ENCODE measurements around the gene L1CAM.

The L1CAM gene

GRCh38 chrX:153882557-153882956 is 3.4 kb downstream of the L1CAM start:
- H3K4me3 ChIP-seq (ENCODE audit: insufficient read depth, low read length, poor library complexity, severe bottlenecking), result no peak overlapping the region
- H3K79me2 ChIP-seq (ENCODE audit: insufficient read depth, low read length), result no peaks in the 10 kb centered on the region
- no peak overlapping the region for H3K9ac ChIP-seq (ENCODE audit: low read length)
- H4K20me1 ChIP-seq (ENCODE audit: low read depth, low read length), result no peaks in the 10 kb centered on the region
- H3K9me3 ChIP-seq (ENCODE audit: insufficient read depth, low read length), result no peaks in the 10 kb centered on the region
- no peak for TF ChIP-seq CTCF (IDR thresholded peaks at IDR 0.05; ENCODE audit: insufficient read depth, low read length, poor library complexity, severe bottlenecking)
- no peak for TF ChIP-seq EZH2phosphoT487 (conservative IDR thresholded peaks at IDR 0.05; ENCODE audit: low read length)
- no peaks in the 10 kb centered on the region for H3K36me3 ChIP-seq (ENCODE audit: low read length)
- no peaks in the 10 kb centered on the region for H3K9me2 ChIP-seq (replicated peaks; ENCODE audit: insufficient read depth, low read length)
- no peaks in the 10 kb centered on the region for H3F3A ChIP-seq (ENCODE audit: insufficient read depth)
- no peak overlapping the region for H3K27ac ChIP-seq (ENCODE audit: low read depth, low read length)
- no peaks in the 10 kb centered on the region for H3K27me3 ChIP-seq (ENCODE audit: low read length)
- no peak overlapping the region for H2AFZ ChIP-seq (ENCODE audit: low read depth, low read length, severe bottlenecking)
- H3K4me2 ChIP-seq (ENCODE audit: low read depth, low read length, poor library complexity, severe bottlenecking), result no peak overlapping the region

GRCh38 chrX:153882086-153882498 is 3.9 kb downstream of the L1CAM start:
- Histone ChIP-seq H3F3A (ENCODE audit: insufficient read depth) (no peaks in the 10 kb centered on the region), H3K9ac (ENCODE audit: low read length) (no peak overlapping the region), H3K27ac (ENCODE audit: low read depth, low read length) (no peak overlapping the region), H3K27me3 (ENCODE audit: low read length) (no peaks in the 10 kb centered on the region), H2AFZ (ENCODE audit: low read depth, low read length, severe bottlenecking) (no peak overlapping the region), H4K20me1 (ENCODE audit: low read depth, low read length) (no peaks in the 10 kb centered on the region), H3K4me2 (ENCODE audit: low read depth, low read length, poor library complexity, severe bottlenecking) (no peak overlapping the region), H3K79me2 (ENCODE audit: insufficient read depth, low read length) (no peaks in the 10 kb centered on the region), H3K36me3 (ENCODE audit: low read length) (no peaks in the 10 kb centered on the region), H3K4me3 (ENCODE audit: insufficient read depth, low read length, poor library complexity, severe bottlenecking) (no peak overlapping the region), H3K9me3 (ENCODE audit: insufficient read depth, low read length) (no peaks in the 10 kb centered on the region), H3K9me2 (replicated peaks; ENCODE audit: insufficient read depth, low read length) (no peaks in the 10 kb centered on the region)
- TF ChIP-seq EZH2phosphoT487 (conservative IDR thresholded peaks at IDR 0.05; ENCODE audit: low read length) (no peak), CTCF (IDR thresholded peaks at IDR 0.05; ENCODE audit: insufficient read depth, low read length, poor library complexity, severe bottlenecking) (no peak)

DNA sequence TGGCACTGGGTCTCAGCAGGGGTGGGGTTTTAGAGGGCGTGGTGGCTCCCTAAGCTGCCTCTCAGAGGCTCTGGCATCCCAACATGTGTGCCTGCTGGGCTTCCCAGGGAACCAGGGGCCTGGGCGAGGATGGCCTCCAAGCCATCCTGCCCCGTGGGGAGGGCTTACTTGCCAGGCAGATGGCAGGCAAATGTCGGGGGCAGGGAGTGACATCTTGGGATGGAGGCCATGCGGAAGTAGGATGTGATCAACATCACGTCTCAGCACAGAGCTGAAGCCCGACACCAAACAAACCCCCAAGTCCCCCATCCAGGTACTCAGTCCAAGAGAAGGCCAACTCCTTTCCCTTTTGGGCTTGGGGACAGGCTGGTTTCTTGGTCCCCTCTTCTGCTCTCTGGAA is 4.7 kb downstream of the L1CAM start:
- H3K27ac ChIP-seq (ENCODE audit: low read depth, low read length), result no peak overlapping the region
- no peak overlapping the region for H3K9ac ChIP-seq (ENCODE audit: low read length)
- H2AFZ ChIP-seq (ENCODE audit: low read depth, low read length, severe bottlenecking), result no peak overlapping the region
- H3K9me3 ChIP-seq (ENCODE audit: insufficient read depth, low read length), result no peaks in the 10 kb centered on the region
- H3K4me2 ChIP-seq (ENCODE audit: low read depth, low read length, poor library complexity, severe bottlenecking), result no peak overlapping the region
- no peaks in the 10 kb centered on the region for H3K27me3 ChIP-seq (ENCODE audit: low read length)
- TF ChIP-seq EZH2phosphoT487 (conservative IDR thresholded peaks at IDR 0.05; ENCODE audit: low read length) (no peak), CTCF (IDR thresholded peaks at IDR 0.05; ENCODE audit: insufficient read depth, low read length, poor library complexity, severe bottlenecking) (no peak)
- H3K9me2 ChIP-seq (replicated peaks; ENCODE audit: insufficient read depth, low read length), result no peaks in the 10 kb centered on the region
- no peaks in the 10 kb centered on the region for H3K36me3 ChIP-seq (ENCODE audit: low read length)
- H3F3A ChIP-seq (ENCODE audit: insufficient read depth), result no peaks in the 10 kb centered on the region
- no peak overlapping the region for H3K4me3 ChIP-seq (ENCODE audit: insufficient read depth, low read length, poor library complexity, severe bottlenecking)
- no peaks in the 10 kb centered on the region for H4K20me1 ChIP-seq (ENCODE audit: low read depth, low read length)
- no peaks in the 10 kb centered on the region for H3K79me2 ChIP-seq (ENCODE audit: insufficient read depth, low read length)

DNA sequence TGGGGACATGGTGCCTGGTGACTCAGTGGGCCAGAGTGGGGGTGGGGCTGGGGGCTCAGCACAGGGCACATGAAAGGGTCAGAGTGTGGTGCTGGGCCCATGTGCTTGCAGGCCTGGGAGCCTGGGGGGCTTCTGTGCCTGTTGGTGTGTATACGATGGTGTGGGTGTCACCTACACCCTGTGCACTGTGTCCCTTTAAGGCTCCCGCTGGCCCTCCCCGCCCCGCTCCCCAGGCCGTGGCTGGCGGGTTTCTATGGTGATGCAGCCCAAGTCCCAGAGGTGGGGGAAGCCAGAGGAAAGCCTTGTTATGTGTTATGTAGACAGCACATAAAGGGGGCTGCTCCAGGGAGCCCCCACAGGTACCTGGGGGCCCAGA is 5.5 kb downstream of the L1CAM start:
- no peak overlapping the region for H3K27ac ChIP-seq (ENCODE audit: low read depth, low read length)
- H3F3A ChIP-seq (ENCODE audit: insufficient read depth), result no peaks in the 10 kb centered on the region
- no peaks in the 10 kb centered on the region for H4K20me1 ChIP-seq (ENCODE audit: low read depth, low read length)
- no peaks in the 10 kb centered on the region for H3K79me2 ChIP-seq (ENCODE audit: insufficient read depth, low read length)
- no peak overlapping the region for H3K4me3 ChIP-seq (ENCODE audit: insufficient read depth, low read length, poor library complexity, severe bottlenecking)
- H3K9me3 ChIP-seq (ENCODE audit: insufficient read depth, low read length), result no peaks in the 10 kb centered on the region
- no peaks in the 10 kb centered on the region for H3K9me2 ChIP-seq (replicated peaks; ENCODE audit: insufficient read depth, low read length)
- no peak overlapping the region for H3K9ac ChIP-seq (ENCODE audit: low read length)
- no peaks in the 10 kb centered on the region for H3K27me3 ChIP-seq (ENCODE audit: low read length)
- no peak overlapping the region for H2AFZ ChIP-seq (ENCODE audit: low read depth, low read length, severe bottlenecking)
- TF ChIP-seq CTCF (IDR thresholded peaks at IDR 0.05; ENCODE audit: insufficient read depth, low read length, poor library complexity, severe bottlenecking) (no peak), EZH2phosphoT487 (conservative IDR thresholded peaks at IDR 0.05; ENCODE audit: low read length) (no peak)
- no peaks in the 10 kb centered on the region for H3K36me3 ChIP-seq (ENCODE audit: low read length)
- no peak overlapping the region for H3K4me2 ChIP-seq (ENCODE audit: low read depth, low read length, poor library complexity, severe bottlenecking)
